Esophagus squamous epithelium (tissue), 4 donors: Measurements from ENCODE around the gene LGMN.

Experiments used
- POLR2A ChIP-seq, 4 donors: fragments of 450-650 bp; IDR thresholded peaks; one replicate each; pipeline ENCODE4 v1.6.1; 2017; ENCODE audit warnings: antibody characterized with exemption in 4 of 4, mild to moderate bottlenecking in 4 of 4, moderate library complexity in 3 of 4
- TF ChIP-seq, protein P1 (sequence below), 6 experiments: fragments of 450-650 bp in 4 of 6; fragments of 200-600 bp in 2 of 6; sonication (generic) in 2 of 6; IDR thresholded peaks; one replicate each; pipeline ENCODE4 v1.5.1; 2016 to 2019; ENCODE audit warnings: antibody characterized with exemption in 6 of 6, mild to moderate bottlenecking in 4 of 6, moderate library complexity in 4 of 6

DNA sequence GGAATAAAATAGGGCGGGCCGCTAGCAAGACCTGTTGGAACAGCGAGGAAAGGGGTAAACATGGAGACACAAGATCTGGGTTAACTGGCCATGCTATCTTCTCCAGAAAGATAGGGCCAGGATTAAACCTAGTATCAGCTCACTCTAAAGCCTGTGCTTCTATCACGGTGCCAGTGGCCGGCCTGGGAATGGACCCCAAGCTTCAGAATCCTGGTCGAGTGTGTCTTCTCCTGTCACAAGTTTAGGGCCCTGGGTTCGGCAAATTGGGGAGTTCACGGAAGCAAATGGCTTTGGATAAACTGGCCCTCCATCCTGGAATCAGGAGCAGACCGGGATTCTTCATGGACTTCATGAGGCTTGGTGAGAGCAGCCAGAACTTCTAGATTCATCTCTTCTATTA, 82.2 kb downstream of the LGMN start:
- TF ChIP-seq, protein P1, sequence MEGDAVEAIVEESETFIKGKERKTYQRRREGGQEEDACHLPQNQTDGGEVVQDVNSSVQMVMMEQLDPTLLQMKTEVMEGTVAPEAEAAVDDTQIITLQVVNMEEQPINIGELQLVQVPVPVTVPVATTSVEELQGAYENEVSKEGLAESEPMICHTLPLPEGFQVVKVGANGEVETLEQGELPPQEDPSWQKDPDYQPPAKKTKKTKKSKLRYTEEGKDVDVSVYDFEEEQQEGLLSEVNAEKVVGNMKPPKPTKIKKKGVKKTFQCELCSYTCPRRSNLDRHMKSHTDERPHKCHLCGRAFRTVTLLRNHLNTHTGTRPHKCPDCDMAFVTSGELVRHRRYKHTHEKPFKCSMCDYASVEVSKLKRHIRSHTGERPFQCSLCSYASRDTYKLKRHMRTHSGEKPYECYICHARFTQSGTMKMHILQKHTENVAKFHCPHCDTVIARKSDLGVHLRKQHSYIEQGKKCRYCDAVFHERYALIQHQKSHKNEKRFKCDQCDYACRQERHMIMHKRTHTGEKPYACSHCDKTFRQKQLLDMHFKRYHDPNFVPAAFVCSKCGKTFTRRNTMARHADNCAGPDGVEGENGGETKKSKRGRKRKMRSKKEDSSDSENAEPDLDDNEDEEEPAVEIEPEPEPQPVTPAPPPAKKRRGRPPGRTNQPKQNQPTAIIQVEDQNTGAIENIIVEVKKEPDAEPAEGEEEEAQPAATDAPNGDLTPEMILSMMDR (IDR thresholded peaks at IDR 0.05), result no peak
- no peak for TF ChIP-seq POLR2A (IDR thresholded peaks at IDR 0.05)
